ENCODE results near the gene APCDD1. TPM values are rescaled to one million over a fixed set of nuclear protein-coding genes. Genes with fewer than 3 reads are reported as not detected.

Gene APCDD1
- total and polyA plus RNA-seq, 2 of the 13 experiments (the other 11 are each of a cell fraction or from before 2014, with no cell fraction given): 2.1 to 8.6 TPM

DNA sequence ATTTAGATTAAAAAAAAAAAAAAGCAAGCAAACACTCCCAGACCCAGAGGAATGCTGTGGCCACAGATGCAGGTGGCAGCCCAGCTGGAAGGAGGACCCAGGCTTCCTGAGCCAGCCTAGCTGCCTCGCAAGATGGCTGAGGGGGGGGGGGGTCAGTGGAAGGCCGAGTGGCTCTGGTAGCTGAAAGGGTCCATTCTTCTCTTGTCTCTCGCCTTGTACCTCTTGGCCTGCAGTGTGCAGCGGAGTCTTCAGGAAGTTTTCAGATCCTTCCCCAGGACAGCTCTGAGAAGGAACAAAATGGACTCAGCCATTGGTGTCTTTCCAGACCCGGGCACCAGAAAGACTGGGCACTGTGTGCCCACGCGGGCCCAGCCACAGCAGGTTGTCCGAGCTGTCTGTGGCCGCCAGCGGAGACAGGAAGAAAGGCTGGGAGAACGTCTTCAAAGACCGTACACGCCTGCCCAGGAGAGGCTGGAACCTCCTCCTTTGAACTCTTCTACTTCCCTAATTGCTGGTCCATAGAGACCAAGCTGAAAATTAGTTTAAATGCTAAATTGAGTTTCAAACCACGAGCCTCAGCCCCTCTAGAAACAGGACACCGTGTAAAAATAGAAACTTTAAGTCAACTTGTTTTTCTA, 21.3 kb downstream of the APCDD1 start:
- BruUV-seq (replicated peaks): no TSS peak
- Histone ChIP-seq H3K36me3 (replicated peaks in 1 of 2; ENCODE audit: control insufficient read depth in 1 of 2, insufficient read depth in 2 of 2, low read length in 2 of 2) (no peaks in the 10 kb centered on the region), H3K4me3 (replicated peaks in 1 of 3; ENCODE audit: insufficient read depth in 1 of 3, low read depth in 2 of 3, low read length in 3 of 3) (no peak overlapping the region), H3K79me2 (ENCODE audit: insufficient read depth, low read length) (no peaks in the 10 kb centered on the region), H3K27ac (ENCODE audit: extremely low read length, insufficient read depth, low read length) (no peak overlapping the region), H2AFZ (ENCODE audit: low read length) (no peak overlapping the region), H3K27me3 (ENCODE audit: control insufficient read depth in 1 of 2, insufficient read depth in 2 of 2, low read length in 2 of 2) (no peaks in the 10 kb centered on the region), H3K9ac (ENCODE audit: insufficient read depth, low read depth, low read length) (no peak overlapping the region), H3K4me1 (ENCODE audit: insufficient read depth, low read length) (peaks cover 22% of the 10 kb centered on the region), H3K9me3 (ENCODE audit: low read length) (no peaks in the 10 kb centered on the region), H3K4me2 (ENCODE audit: low read depth, low read length) (no peak overlapping the region), H4K20me1 (ENCODE audit: insufficient read depth, low read length) (no peaks in the 10 kb centered on the region)
- POLR2A ChIA-PET: no interaction called here
- intact Hi-C loops (cut with micrococcal nuclease; ENCODE audit: unreplicated experiment): no loop called here
- ATAC-seq: no peak
- CTCF ChIA-PET (ENCODE audit: low intra/inter-chr PET ratio, low total read pairs): no interaction called here
- TF ChIP-seq ZFP36 (IDR thresholded peaks at IDR 0.05; ENCODE audit: borderline replicate concordance, low read depth, low read length, partially characterized antibody): no peak
- no peak for TF ChIP-seq CEBPG (CRISPR knock-in tag; IDR thresholded peaks at IDR 0.05)
- no peak for TF ChIP-seq ZNF570 (CRISPR knock-in tag; IDR thresholded peaks at IDR 0.05; ENCODE audit: borderline replicate concordance)
- no peak for TF ChIP-seq SOX13 (IDR thresholded peaks at IDR 0.05)
- TF ChIP-seq SOX13 (CRISPR knock-in tag; conservative IDR thresholded peaks at IDR 0.05 in 1 of 2, IDR thresholded peaks at IDR 0.05 in 1 of 2): no peak
- TF ChIP-seq TEAD3 (CRISPR knock-in tag; optimal IDR thresholded peaks at IDR 0.05; ENCODE audit: borderline replicate concordance): no peak
- TF ChIP-seq KDM4B (CRISPR knock-in tag; IDR thresholded peaks at IDR 0.05): no peak
- no peak for TF ChIP-seq SNAPC5 (CRISPR knock-in tag; IDR thresholded peaks at IDR 0.05; ENCODE audit: borderline replicate concordance)
- no peak for TF ChIP-seq NRL (CRISPR knock-in tag; IDR thresholded peaks at IDR 0.05; ENCODE audit: borderline replicate concordance)
- no peak for TF ChIP-seq ZNF256 (CRISPR knock-in tag; conservative IDR thresholded peaks at IDR 0.05)
- TF ChIP-seq KAT7 (CRISPR knock-in tag; IDR thresholded peaks at IDR 0.05; ENCODE audit: borderline replicate concordance): no peak
- TF ChIP-seq MAFG (CRISPR knock-in tag; IDR thresholded peaks at IDR 0.05): no peak
- no peak for TF ChIP-seq ZNF678 (CRISPR knock-in tag; IDR thresholded peaks at IDR 0.05)
- TF ChIP-seq SOX6 (IDR thresholded peaks at IDR 0.05): no peak
- no peak for TF ChIP-seq SOX6 (CRISPR knock-in tag; IDR thresholded peaks at IDR 0.05)
- TF ChIP-seq TGIF2 (CRISPR knock-in tag; IDR thresholded peaks at IDR 0.05): no peak
- no peak for TF ChIP-seq ZNF563 (CRISPR knock-in tag; IDR thresholded peaks at IDR 0.05)
- no peak for TF ChIP-seq MXD1 (CRISPR knock-in tag; IDR thresholded peaks at IDR 0.05)
- TF ChIP-seq ARID2 (CRISPR knock-in tag; IDR thresholded peaks at IDR 0.05; ENCODE audit: borderline replicate concordance): no peak
- TF ChIP-seq ZKSCAN8 (CRISPR knock-in tag; IDR thresholded peaks at IDR 0.05; ENCODE audit: borderline replicate concordance): no peak
- TF ChIP-seq ZNF432 (CRISPR knock-in tag; IDR thresholded peaks at IDR 0.05; ENCODE audit: borderline replicate concordance): no peak
- DNase-seq (ENCODE audit: low spot score): no peak
- FAIRE-seq: no peak
- in situ Hi-C loops (cut with HindIII; ENCODE audit: extremely low pct_ligation_motif_present, low pct_unique_long_range_greater_than_20kb): no loop called here
- WGBS (ENCODE audit: low lambda C conversion rate): 65% methylated on average over 13 of the region's 15 CpGs

All from HepG2 (cell line).